T-helper 2 cell treated with Interferon-gamma antibody and Interleukin-4, amounts not matched to agents 100 ng/mL and 5 ng/mL, for 36 hours (primary cell): ENCODE measurements around the gene SMAD6. TPM values are rescaled to one million over a fixed set of nuclear protein-coding genes. Genes with fewer than 3 reads are reported as not detected.
"Not testable (repeated sequence)": the region's sequence is repeated elsewhere in the genome, so short reads cannot be mapped to it uniquely, and the experiment has no call there.

Experiments
- intact Hi-C: fragments of 100-400 bp; cut with micrococcal nuclease; formaldehyde crosslinking; loops from one replicate; pipeline ENCODE4 v1.15.1; 2023
- total RNA-seq: library from RNA; stranded (reverse); gene quantifications from 2 replicates; pipeline ENCODE4 v1.2.3, GENCODE V29; 2022

The SMAD6 gene
- total RNA-seq, 1 donor from 2014 or later: 0.59 TPM

DNA sequence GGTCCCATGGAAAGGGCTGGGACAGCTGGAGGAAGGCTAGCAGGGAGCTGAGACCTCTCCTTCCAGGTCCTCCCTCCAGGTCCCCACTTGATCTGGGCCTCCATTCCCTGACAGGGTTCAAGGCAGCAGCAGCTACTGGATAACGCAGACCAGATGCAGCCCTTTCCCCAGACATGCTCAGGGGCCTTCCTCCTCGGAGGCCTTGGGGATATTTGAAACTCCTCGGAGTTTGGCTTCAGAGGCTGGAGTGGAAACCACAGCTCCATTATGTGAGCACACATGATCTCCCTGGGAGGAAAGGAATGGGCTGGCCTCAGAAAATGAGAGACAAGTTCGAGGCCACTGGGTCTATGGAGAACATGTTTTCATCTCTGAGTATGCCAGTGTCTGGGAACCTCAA, 119.3 kb downstream of the SMAD6 start:
- intact Hi-C loops: no loop called here

DNA sequence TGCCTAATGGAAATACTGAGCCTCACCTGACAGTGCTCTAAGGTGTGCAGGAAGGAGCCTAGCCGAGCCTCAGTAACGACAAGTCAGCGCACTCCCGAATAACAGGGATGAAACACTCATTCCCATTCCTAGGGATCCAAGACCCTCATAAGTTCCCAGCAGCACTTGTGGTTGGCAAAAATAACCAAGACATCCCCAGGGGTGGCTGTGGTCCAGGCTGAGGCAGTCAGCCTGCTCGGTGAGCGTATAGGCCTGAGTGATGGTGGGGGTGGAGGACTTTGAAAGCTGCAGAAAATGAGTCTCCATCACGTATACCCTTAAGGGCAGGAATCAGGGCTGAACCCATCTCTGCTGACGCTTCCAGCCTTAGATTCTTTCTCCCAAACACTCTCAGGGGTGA, 120.1 kb downstream of the SMAD6 start:
- intact Hi-C loops: no loop called here

DNA sequence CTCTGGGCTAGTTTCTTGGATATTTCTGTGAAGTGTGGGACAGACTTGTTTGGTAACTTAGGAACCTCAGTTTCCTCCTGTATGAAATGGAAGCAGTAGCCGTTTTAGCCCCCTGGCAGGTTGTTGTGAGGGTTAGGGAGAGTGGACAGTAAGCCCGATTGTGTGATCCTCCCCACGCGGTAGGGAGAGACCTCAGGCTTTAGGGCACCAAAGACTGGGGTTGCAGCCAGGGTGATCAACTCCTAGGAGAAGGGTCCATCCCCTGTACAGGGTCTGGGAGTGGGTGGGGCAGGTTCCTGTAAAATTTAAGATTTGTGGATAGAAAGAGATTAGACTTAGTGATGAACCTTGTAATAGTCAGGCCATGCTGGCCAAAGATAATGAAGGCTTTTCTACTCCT, 120.5 kb downstream of the SMAD6 start:
- intact Hi-C loops: no loop called here

DNA sequence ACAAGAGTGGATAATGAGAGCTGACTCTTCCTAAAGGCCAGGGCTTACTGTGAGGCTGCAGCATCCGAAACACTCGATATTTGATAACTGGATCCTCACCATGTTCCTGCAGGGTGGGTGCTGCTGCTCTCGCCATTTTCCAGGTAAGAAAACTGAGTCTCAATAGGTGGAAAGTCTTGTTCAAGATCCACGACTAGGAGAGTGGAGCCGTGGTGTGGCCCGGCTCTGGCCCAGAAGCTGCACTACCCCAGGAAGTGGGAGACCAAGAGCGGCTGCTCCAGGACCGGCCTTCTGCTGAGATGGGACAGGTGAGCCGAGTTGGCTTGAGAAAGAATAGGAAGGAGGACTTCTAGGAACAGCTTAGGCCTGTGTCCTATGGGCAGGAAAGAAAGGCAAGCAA, 121.6 kb downstream of the SMAD6 start:
- intact Hi-C loops: no loop called here

DNA sequence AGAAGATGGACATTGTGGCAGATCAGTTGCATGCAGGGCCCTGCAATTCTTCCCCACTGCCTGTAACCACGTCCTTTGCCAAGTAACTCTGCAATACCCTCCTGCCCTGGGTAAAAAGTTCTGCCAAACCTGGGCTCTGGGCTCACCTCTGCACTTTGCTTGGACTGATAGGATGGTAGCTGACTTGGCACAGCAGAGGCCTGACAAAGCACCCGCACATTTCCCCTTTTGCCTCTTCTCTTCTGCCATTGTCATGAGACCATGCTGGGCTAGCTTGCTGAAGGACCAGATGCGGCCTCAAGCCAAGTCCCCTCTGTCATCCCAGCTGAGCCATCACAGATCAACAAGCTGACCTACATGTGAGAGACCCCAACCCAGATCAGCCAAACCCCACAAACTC, 122.4 kb downstream of the SMAD6 start:
- intact Hi-C loops: no loop called here

DNA sequence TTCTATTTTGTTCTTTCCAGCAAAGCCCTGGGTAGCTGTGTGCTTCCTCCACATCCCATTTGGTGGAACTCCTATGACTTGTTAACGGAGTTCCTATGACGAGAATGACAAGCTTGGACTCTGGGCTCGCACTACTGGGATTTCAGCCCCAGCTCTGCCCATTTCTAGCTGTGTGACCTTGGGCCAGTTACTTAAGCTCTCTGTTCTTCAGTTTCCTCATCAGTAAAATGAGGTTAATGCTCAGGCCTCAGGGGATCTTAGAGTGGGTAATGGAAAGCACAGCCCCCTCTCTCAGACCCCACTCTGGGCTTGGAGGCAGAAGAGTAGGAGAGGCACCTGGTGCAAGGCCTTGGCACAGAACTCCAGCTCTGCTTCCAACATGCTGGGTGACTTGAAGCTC, 123.1 kb downstream of the SMAD6 start:
- intact Hi-C loops: no loop called here

DNA sequence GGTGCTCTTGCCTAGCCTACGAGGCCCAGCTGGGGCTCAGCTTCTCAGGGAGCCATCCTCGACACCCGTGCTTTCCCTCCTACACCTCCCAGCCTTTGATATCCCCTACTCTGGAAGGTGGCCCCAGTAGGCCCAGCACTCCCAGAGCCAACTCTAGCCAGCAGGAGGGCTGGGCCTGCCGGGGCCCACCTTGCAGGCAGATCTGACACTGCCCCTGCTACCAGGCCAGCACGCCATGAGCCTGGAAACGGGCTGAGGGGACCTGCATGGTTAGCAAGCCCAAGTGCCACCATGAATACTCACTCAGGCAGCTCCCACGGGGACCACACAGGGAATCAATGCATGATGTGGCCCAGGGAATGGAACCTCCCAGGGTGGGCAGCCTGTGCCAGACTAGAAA, 123.7 kb downstream of the SMAD6 start:
- intact Hi-C loops: no loop called here

DNA sequence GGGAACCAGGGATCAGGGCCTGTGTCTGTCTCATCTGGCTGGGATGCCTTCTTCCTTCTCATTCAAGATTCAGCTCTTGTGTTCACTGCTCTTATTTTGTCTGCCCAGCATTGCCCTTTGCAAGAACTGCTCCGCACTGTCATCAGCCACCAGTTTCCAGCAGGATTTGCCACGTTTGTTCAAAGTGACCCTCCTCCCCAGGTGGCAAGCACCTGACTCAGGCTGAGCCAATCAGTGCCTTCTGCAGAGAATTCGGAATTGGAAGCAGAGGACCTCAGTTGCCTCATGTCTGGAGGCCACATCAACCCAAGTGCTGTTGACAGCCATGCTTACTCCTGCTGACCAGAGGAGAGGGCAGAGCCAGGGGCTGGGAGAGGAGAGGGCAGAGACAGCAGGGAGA, 124.5 kb downstream of the SMAD6 start:
- intact Hi-C loops: no loop called here

DNA sequence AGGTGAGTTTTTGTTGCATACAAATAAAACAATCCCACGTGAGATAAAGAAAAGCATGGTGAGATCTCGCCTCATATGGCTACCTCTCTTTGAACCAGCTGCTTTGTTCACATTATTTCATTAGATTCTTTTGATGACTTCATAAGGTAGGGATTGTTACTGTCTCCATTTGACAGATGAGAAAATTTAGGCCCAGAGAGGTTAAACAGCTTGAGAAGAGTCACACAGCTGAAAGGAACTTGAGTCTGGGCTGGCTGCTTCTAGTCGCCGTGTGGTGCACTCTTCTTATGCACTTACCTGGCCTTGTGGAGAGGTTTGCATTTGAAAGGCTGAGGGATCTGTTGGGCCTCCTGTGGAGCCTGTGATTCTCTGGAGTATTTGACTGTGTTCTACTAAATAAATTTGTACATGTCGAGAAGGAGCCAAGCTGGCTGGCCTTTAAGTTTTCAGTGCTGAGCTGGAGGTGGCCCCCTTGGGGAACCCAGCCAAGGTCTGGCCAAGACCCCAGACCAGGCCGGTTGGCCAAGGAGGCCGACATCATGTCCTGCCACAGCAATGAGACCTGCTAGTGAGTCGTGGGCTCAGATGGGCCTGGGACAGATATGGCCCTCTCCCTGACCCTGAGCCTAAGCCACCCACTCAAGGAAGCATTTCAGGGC, 125.1 kb downstream of the SMAD6 start:
- intact Hi-C loops: no loop called here

DNA sequence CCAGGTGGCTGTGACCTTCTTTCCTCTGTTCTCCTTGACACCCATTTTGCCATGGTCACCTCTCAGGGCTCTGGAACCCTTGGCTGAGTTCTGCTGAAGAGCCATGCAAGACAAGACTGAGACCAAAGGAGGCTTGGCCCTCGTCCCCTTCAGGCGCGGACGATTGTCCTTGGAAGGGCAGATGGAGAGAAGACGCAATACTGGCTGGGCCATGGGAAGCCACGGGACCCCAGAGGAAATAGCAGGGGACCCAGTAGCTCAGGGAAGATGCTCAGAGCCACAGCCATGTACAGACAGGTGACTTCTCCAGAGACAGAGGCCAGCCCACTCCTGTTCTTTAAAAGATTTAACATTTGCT, 125.6 kb downstream of the SMAD6 start:
- intact Hi-C loops: no loop called here

DNA sequence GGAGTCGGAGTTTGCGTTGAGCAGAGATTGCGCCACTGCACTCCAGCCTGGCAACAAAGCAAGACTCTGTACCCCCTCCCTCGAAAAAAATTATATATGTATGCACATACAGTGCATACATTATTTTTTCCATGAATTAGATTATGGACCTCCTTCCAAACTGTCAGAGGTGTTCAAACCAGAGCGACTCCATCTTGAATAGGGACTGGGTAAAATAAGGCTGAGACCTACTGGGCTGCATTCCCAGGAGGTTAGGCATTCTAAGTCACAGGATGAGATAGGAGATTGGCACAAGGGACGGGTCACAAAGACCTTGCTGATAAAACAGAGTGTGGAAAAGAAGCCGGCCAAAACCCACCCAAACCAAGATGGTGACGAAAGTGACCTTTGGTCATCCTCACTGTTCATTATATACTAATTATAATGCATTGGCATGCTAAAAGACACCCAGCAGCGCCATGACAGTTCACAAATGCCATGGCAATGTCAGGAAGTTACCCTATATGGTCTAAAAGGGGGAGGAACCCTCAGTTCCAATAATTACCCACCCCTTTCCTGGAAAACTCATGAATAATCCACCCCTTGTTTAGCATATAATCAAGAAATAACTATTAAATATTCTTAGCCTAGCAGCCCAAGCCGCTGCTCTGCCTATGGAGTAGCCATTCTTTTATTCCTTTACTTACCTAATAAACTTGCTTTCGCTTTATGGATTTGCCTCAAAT, 126.9 kb downstream of the SMAD6 start:
- intact Hi-C loops: not testable (repeated sequence)

DNA sequence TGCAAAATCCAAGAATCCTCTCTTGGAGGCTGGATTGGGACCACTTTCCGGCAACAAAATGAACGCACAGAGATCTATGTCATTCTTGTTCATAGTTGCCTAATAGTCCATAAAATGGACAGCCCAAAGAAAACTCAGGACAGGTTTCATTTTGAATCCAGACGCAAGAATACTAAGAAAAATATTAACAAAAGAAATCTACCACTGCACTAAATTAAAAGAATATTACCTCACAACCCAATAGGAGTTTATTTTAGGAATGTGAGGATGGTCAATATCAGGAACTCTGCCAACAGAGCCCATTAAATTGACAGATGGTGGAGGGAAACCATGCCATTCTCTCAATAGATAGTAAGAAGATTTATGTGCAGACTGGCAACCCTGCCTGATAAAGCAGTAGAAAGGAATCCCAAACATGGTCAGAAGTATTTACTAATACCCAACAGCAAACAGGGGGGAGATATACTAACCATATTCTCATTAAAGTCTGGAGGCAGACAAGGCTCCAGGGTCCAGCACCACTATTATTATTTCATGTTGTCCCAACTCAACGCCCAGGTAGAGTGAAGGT, 127.6 kb downstream of the SMAD6 start:
- intact Hi-C loops: no loop called here

DNA sequence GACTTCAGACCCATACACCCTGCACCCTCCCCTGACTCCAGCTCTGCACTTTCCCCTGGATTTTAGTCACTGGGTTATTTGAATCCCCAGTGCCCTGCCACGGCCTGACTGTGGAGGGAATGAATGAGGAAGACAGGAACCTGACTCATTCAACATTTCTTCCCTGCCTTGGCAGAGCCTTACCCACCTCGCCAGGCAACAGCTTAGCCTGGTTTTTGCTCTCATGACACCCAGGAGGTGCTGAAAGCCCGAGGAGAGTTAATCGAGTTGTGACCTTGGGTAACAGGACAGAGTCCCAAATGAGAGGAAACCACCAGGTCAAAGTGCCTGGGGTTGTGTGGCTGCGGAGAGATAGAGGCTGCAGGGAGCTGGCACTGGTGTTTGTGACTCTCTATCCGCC, 128.3 kb downstream of the SMAD6 start:
- intact Hi-C loops: no loop called here

DNA sequence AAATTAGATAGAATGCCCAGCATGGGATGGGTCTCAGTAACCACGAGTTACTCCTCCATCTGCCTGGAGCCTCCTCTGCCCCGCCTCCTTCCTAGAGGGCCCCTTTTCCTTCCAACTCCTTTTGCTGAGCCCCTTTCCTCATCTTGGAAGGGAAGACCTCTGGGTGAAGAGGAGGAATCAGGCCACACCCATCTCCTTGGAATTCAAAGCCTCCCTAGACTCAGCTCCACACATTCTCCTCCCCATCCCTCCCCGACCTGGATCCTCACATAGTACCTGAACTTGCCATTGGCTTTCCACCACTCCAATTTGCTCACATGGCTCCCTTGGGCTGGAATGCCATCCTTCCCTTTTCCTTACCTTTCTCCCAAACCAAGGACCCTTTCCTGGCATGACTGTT, 128.8 kb downstream of the SMAD6 start:
- intact Hi-C loops: no loop called here

DNA sequence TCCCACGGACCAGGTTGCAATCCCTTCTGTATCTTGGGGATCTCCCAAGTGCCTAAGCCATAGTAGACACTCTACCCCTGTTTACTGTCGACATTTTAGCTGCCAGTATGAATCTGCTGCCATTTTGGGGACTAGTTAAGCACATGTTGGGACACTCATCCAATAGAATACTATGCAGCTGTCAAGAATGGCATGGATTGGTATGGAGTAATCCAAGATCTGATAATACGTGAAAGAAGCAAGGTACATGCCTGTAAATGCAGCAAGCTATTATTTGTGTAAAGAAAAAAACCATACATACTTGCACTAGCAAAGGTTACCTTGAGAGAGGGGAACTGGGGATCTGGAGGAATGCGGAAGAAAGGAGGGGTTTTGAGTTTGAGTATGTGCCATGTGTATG, 129.3 kb downstream of the SMAD6 start:
- intact Hi-C loops: no loop called here

DNA sequence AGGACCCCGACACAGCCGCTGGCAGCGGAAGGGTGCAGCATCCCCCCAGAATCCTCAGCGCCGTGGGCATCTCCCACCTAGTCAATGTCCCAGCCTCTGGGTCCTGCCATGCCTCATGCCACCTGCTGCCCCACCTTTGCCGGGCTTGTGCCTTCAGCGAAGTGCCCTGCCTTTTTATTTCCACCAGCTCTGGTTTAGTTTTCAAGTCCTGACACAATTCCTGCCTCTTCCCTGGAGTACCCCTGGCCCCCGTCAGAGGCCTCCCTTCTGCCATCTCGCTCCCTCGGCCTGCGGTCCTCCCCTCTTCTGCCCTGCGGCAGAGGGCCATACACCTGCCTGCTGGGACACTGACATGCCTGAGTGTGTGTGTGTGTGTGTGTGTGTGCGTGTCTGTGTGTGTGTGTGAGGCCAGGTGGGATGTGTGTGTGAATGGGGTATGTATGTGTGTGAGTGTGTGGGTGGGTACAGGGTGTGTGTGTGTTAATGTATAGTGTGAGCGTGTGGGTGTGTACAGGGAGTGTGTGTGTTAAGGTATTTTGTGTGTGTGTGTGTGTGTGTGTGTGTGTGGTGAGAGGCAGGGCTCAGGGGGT, 129.9 kb downstream of the SMAD6 start:
- intact Hi-C loops: no loop called here

Other genes with a start within 250 kb of the SMAD6 start
- gene SNAPC5, start 204.5 kb upstream of the SMAD6 start, total RNA-seq: 22.3 and 23.1 TPM in 2 replicates
- gene RPL4, start 197.4 kb upstream of the SMAD6 start, total RNA-seq: 2,397 and 2,453 TPM in 2 replicates
- 31.8 and 34.1 TPM in 2 replicates for gene ZWILCH, start 196.9 kb upstream of the SMAD6 start, total RNA-seq
- gene LCTL, start 136.2 kb upstream of the SMAD6 start, total RNA-seq: not detected in 2 replicates